Neuronal stem cell (in vitro differentiated cells): ENCODE data around the gene BID.

Experiments used
- DNase-seq: peaks from one replicate; pipeline ENCODE4 v3.0.0-alpha.2; 2013; ENCODE audit warnings: low spot score
- H2AFZ ChIP-seq: one replicate; pipeline ENCODE4 v1.6.1; 2013; ENCODE audit warnings: mild to moderate bottlenecking, low read length, inconsistent platforms
- H2AK5ac ChIP-seq: 2 replicates; pipeline ENCODE4 v1.6.1; 2013; ENCODE audit warnings: low read depth, mild to moderate bottlenecking, inconsistent platforms, low read length, moderate library complexity, mixed read lengths
- H2BK120ac ChIP-seq: 2 replicates; pipeline ENCODE4 v1.6.1; 2013; ENCODE audit warnings: low read depth, mild to moderate bottlenecking, inconsistent platforms, low read length, moderate library complexity, mixed read lengths
- H2BK12ac ChIP-seq: one replicate; pipeline ENCODE4 v1.6.1; 2013; ENCODE audit warnings: low read length, inconsistent platforms
- H2BK15ac ChIP-seq: 2 replicates; pipeline ENCODE4 v1.6.1; 2013; ENCODE audit warnings: mild to moderate bottlenecking, low read length, inconsistent platforms, mixed read lengths
- H2BK5ac ChIP-seq: one replicate; pipeline ENCODE4 v1.6.1; 2013; ENCODE audit warnings: inconsistent platforms, mild to moderate bottlenecking, low read length, moderate library complexity
- H3K14ac ChIP-seq: one replicate; pipeline ENCODE4 v1.6.1; 2013; ENCODE audit warnings: low read length, inconsistent platforms
- H3K18ac ChIP-seq: 2 replicates; pipeline ENCODE4 v1.6.1; 2013; ENCODE audit warnings: low read length, inconsistent platforms
- H3K23ac ChIP-seq: 2 replicates; pipeline ENCODE4 v1.6.1; 2013; ENCODE audit warnings: low read depth, mild to moderate bottlenecking, mixed read lengths, low read length, inconsistent platforms; ENCODE audit not compliant: poor library complexity
- H3K27ac ChIP-seq: replicated peaks from 3 replicates; pipeline ENCODE4 v1.5.1; 2013; ENCODE audit warnings: low read length, inconsistent platforms
- H3K27me3 ChIP-seq, 3 experiments: 2 replicates each; pipeline ENCODE4 v1.6.1; 2013; ENCODE audit warnings: low read length in 3 of 3, mild to moderate bottlenecking in 2 of 3, inconsistent platforms in 1 of 3, low read depth in 1 of 3, mixed read lengths in 1 of 3, moderate library complexity in 1 of 3; ENCODE audit not compliant: control insufficient read depth in 3 of 3, insufficient read depth in 3 of 3
- H3K36me3 ChIP-seq, 2 donors: replicated peaks in 1 of 2; 2 replicates each; pipeline ENCODE4 v1.6.1; 2013; ENCODE audit warnings: low read length in 2 of 2; ENCODE audit not compliant: control insufficient read depth in 2 of 2, insufficient read depth in 2 of 2
- H3K4ac ChIP-seq: 2 replicates; pipeline ENCODE4 v1.6.1; 2013; ENCODE audit warnings: inconsistent platforms, mild to moderate bottlenecking, low read length, moderate library complexity
- H3K4me1 ChIP-seq, 2 donors: 1 replicate in 1 of 2; 2 replicates in 1 of 2; pipeline ENCODE4 v1.6.1; 2013; ENCODE audit warnings: low read length in 2 of 2, low read depth in 1 of 2; ENCODE audit not compliant: control insufficient read depth in 2 of 2, insufficient read depth in 1 of 2
- H3K4me2 ChIP-seq: one replicate; pipeline ENCODE4 v1.6.1; 2013; ENCODE audit warnings: mild to moderate bottlenecking, low read length, inconsistent platforms; ENCODE audit not compliant: insufficient read depth, poor library complexity, severe bottlenecking
- H3K4me3 ChIP-seq, 2 donors: 2 replicates each; pipeline ENCODE4 v1.5.1; 2013; ENCODE audit warnings: low read length in 2 of 2, mild to moderate bottlenecking in 2 of 2, inconsistent platforms in 1 of 2, moderate library complexity in 1 of 2
- H3K79me1 ChIP-seq: one replicate; pipeline ENCODE4 v1.6.1; 2013; ENCODE audit warnings: low read depth, mild to moderate bottlenecking, inconsistent platforms, low read length, moderate library complexity
- H3K9ac ChIP-seq: one replicate; pipeline ENCODE4 v1.6.1; 2013; ENCODE audit warnings: mild to moderate bottlenecking, low read depth, low read length, inconsistent platforms; ENCODE audit not compliant: poor library complexity
- H3K9me3 ChIP-seq, 2 donors: replicated peaks in 1 of 2; 2 replicates each; pipeline versions ENCODE3 to v1.6.1; 2013; ENCODE audit warnings: low read length in 2 of 2, mild to moderate bottlenecking in 2 of 2, inconsistent platforms in 1 of 2, low read depth in 1 of 2, mixed read lengths in 1 of 2, moderate library complexity in 1 of 2; ENCODE audit not compliant: control insufficient read depth in 2 of 2, insufficient read depth in 1 of 2
- H4K8ac ChIP-seq: one replicate; pipeline ENCODE4 v1.6.1; 2013; ENCODE audit warnings: low read depth, mild to moderate bottlenecking, inconsistent platforms, low read length, moderate library complexity
- H4K91ac ChIP-seq: one replicate; pipeline ENCODE4 v1.6.1; 2013; ENCODE audit warnings: low read length, low read depth, mild to moderate bottlenecking, inconsistent platforms; ENCODE audit not compliant: poor library complexity
- WGBS, 2 donors: extraction: QIAGEN DNeasy Blood & Tissue Kit; methylation state at CpG; one replicate each; pipeline ENCODE4 v1.1.7; 2013; ENCODE audit warnings: missing lambda C conversion rate in 2 of 2, mixed read lengths in 1 of 2; ENCODE audit not compliant: insufficient read length in 2 of 2, insufficient replicate concordance in 1 of 2; ENCODE audit errors: extremely low coverage in 2 of 2; 5-methylcytosine and 5-hydroxymethylcytosine counted together

Gene BID

GRCh38 chr22:17788528-17789378, 14.5 kb upstream of the BID start:
- no peaks in the 10 kb centered on the region for H3K9me3 ChIP-seq
- peak overlapping the region; percentile 58 for H2AK5ac ChIP-seq
- no peak overlapping the region for H3K4me2 ChIP-seq
- no peak overlapping the region for H4K91ac ChIP-seq
- peak overlapping the region; percentile 59 for H3K4ac ChIP-seq
- H3K27me3 ChIP-seq = no peaks in the 10 kb centered on the region
- no peak overlapping the region for H2BK5ac ChIP-seq
- H3K79me1 ChIP-seq = no peaks in the 10 kb centered on the region
- no peak overlapping the region for H2BK15ac ChIP-seq
- H3K14ac ChIP-seq = no peak overlapping the region
- peaks cover 0 to 8% of the 10 kb centered on the region in 2 donors for H3K36me3 ChIP-seq
- H2BK120ac ChIP-seq = no peak overlapping the region
- WGBS, 2 donors = no CpG with 5 or more reads among the region's 32 CpGs
- peak overlapping the region; percentile 22 for H3K23ac ChIP-seq
- H2AFZ ChIP-seq = no peak overlapping the region
- peak overlapping the region; percentile 36 for H2BK12ac ChIP-seq
- peak overlapping the region; percentile 65 for H3K18ac ChIP-seq
- H3K4me3 ChIP-seq = no peak overlapping the region
- H3K27ac ChIP-seq = no peak overlapping the region
- peak overlapping the region; percentile 14 for H3K9ac ChIP-seq
- H4K8ac ChIP-seq = no peak overlapping the region
- no peak for DNase-seq
- peaks cover 12% of the 10 kb centered on the region in 2 donors for H3K4me1 ChIP-seq

- H2BK120ac ChIP-seq = no peak overlapping the region
- peak overlapping the region; percentile 65 for H4K91ac ChIP-seq
- no peak overlapping the region for H3K4ac ChIP-seq
- peaks cover 0 to 8% of the 10 kb centered on the region in 2 donors for H3K36me3 ChIP-seq
- H2AK5ac ChIP-seq = peak overlapping the region; percentile 58
- H2BK15ac ChIP-seq = peak overlapping the region; percentile 51
- no peak overlapping the region for H3K14ac ChIP-seq
- no peak overlapping the region for H3K23ac ChIP-seq
- peak overlapping the region; percentile 31 for H3K9ac ChIP-seq
- H2BK12ac ChIP-seq = no peak overlapping the region
- no peak overlapping the region for H3K4me3 ChIP-seq
- H3K4me2 ChIP-seq = no peak overlapping the region
- WGBS, 2 donors = no CpG with 5 or more reads among the region's 21 CpGs
- no peaks in the 10 kb centered on the region for H3K9me3 ChIP-seq
- H3K79me1 ChIP-seq = no peaks in the 10 kb centered on the region
- H3K18ac ChIP-seq = peak overlapping the region; percentile 86
- peak overlapping the region; percentile 1 for H2BK5ac ChIP-seq
- no peaks in the 10 kb centered on the region for H3K27me3 ChIP-seq
- H4K8ac ChIP-seq = no peak overlapping the region
- peaks cover 11 to 12% of the 10 kb centered on the region in 2 donors for H3K4me1 ChIP-seq
- no peak overlapping the region for H3K27ac ChIP-seq
- H2AFZ ChIP-seq = no peak overlapping the region
- no peak for DNase-seq
These were observed 13.6 kb upstream of the BID start for GRCh38 chr22:17787716-17788330.

- H3K4me3 ChIP-seq = no peak overlapping the region
- no peaks in the 10 kb centered on the region for H3K27me3 ChIP-seq
- peak overlapping the region; percentile 1 for H2BK5ac ChIP-seq
- peak overlapping the region; percentile 83 for H3K27ac ChIP-seq
- H3K18ac ChIP-seq = peak overlapping the region; percentile 89
- no peak overlapping the region for H2BK15ac ChIP-seq
- no peak overlapping the region for H3K14ac ChIP-seq
- H4K8ac ChIP-seq = no peak overlapping the region
- H2AK5ac ChIP-seq = no peak overlapping the region
- no peak overlapping the region for H2BK12ac ChIP-seq
- no CpG with 5 or more reads among the region's 8 CpGs for WGBS, 2 donors
- H3K4me2 ChIP-seq = no peak overlapping the region
- H3K36me3 ChIP-seq = peaks cover 0 to 8% of the 10 kb centered on the region in 2 donors
- H3K9me3 ChIP-seq = peaks cover 0 to 1% of the 10 kb centered on the region in 2 donors
- no peak overlapping the region for H3K23ac ChIP-seq
- H3K79me1 ChIP-seq = no peaks in the 10 kb centered on the region
- no peak overlapping the region for H3K4ac ChIP-seq
- no peak for DNase-seq
- peaks cover 11 to 12% of the 10 kb centered on the region in 2 donors for H3K4me1 ChIP-seq
- no peak overlapping the region for H3K9ac ChIP-seq
- no peak overlapping the region for H2BK120ac ChIP-seq
- peak overlapping the region; percentile 60 for H2AFZ ChIP-seq
- H4K91ac ChIP-seq = no peak overlapping the region
These were observed 13.0 kb upstream of the BID start for GRCh38 chr22:17787241-17787640.
